Activated T-cell treated with anti-CD3 and anti-CD28 coated beads for 4 hours (primary cell): ENCODE measurements around the gene SHLD2.
A peak's percentile ranks its signal among the peaks of the same experiment; 100 is the strongest.
"Not testable (repeated sequence)": the region's sequence is repeated elsewhere in the genome, so short reads cannot be mapped to it uniquely, and the experiment has no call there.

Source experiments
- DNase-seq: peaks from one replicate; pipeline ENCODE4 v3.0.0-alpha.2; 2020

The SHLD2 gene

GRCh38 chr10:87089746-87090145, 5.3 kb upstream of the SHLD2 start:
- DNase-seq = no peak

- no peak for DNase-seq
Measured at GRCh38 chr10:87090779-87091178, 4.2 kb upstream of the SHLD2 start.

DNA sequence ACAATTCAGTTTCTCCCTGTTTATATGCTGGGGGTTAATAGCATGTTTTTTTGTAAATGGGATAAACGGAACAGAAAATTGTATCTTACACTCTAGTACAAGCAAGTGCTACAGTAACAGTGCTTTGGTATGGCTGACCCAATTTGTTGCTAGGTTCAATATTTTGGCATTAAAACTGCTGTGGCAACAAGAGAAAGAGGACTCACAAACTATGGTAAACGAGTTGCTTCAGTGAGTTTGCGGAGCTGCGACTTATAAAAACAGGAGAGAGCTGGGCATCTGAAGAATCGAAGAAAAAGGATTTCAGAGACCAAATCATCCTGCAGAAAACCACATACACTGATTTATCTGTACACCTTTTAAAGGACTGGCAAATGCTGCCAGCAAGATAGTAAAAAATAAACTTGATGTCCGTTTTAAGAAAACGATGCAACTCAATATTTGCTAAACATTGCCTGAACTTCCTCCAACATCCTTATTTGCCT, 2.6 kb upstream of the SHLD2 start:
- no peak for DNase-seq

- DNase-seq = no peak
Measured at GRCh38 chr10:87092861-87093631, 2.0 kb upstream of the SHLD2 start.

GRCh38 chr10:87093632-87094372, 1.2 kb upstream of the SHLD2 start:
- DNase-seq = peak; percentile 49

- DNase-seq = peak; percentile 60
Measured at GRCh38 chr10:87095236-87095945, 385 bp downstream of the SHLD2 start.

GRCh38 chr10:87101996-87102395, 7.0 kb downstream of the SHLD2 start:
- DNase-seq = no peak

GRCh38 chr10:87104727-87105126, 9.7 kb downstream of the SHLD2 start:
- not testable (repeated sequence) for DNase-seq

DNA sequence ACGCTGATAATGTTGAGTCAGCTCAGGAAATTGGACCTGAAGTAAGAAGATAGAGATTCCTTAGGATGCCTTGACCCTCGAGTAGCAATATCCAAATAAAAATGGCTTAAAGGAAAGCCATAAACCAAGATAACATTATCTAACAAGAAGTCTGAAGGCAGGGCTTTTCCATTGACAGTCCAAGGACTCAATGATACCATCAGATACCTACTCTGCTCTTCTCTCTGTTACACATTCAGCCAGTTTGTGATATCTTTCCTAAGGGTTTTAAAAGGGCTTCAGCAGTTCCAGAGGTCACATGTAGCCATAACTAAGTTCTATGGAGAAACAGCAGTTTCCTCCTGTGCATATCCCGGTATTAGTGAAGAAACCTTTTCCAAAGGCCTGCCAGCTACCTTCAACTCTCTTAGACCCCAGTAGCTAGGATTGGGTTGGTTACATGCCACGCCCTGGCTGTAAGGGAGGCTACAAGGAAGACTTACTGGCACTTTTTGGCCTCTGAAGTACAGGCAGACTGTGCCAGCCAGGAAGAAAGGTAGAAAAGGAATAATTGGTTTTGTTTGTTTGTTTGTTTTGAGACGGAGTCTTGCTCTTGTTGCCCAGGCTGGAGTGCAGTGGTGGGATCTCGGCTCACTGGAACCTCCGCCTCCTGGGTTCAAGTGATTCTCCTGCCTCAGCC, 10.6 kb downstream of the SHLD2 start:
- DNase-seq = no peak

DNA sequence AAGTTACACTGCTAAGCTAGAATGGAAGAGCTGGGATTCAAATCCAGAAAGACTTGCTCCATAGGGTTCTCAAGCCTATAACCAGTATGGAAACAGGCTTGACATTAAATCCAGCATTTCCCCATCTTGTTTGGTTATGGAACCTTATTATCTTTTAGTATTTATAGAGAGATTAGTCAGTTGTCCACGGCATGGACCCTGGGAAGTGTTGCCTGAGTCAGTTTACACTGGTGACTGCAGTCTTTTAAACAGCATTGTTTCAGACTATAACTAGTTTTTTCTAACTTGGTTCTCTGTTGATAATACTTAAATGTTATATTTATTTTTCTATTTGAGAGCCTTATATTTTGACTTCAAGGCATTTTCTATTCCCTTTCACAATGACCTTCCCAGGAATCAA, 23.1 kb downstream of the SHLD2 start:
- not testable (repeated sequence) for DNase-seq

- DNase-seq = not testable (repeated sequence)
Measured at GRCh38 chr10:87119029-87119428, 24.0 kb downstream of the SHLD2 start.

GRCh38 chr10:87123351-87123750, 28.3 kb downstream of the SHLD2 start:
- DNase-seq = not testable (repeated sequence)

- not testable (repeated sequence) for DNase-seq
Measured at GRCh38 chr10:87127048-87127447, 32.0 kb downstream of the SHLD2 start.

- DNase-seq = not testable (repeated sequence)
Measured at GRCh38 chr10:87127607-87128156, 32.7 kb downstream of the SHLD2 start.

DNA sequence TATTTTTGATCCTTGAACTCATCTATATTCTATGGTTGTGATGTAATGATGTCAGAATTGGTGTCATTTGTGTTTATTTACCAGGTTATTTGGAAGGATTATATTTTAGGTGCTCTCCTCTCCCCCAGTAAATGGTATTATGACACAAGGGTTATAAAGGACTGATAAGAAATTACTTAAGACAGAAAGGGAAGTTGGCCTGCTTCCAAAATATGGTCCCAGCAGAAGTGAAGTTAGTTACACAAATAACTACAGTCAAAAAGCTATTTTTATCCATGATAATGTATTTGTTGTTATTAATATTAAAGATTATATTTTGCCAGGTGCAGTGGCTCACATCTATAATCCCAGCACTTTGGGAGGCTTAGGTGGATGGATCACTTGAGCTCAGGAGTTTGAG, 37.2 kb downstream of the SHLD2 start:
- not testable (repeated sequence) for DNase-seq

DNA sequence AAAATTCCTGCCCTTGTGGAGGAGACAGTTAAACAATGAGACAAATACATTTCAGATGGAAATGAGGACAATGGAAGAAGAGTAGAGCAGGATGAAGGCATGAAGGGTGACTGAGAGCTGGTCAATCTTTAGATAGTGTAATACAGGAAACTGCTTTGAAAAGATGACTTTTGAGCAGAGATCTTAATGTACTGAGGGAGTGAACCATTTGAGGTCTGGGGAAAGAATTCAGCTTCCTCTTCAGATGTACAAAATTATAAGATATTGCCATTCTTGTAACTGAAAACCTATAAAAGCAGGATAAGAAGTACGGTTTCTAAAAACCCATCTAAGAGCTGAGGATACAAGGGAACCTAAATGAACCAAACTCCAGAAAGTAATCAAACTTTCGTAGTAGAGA, 38.9 kb downstream of the SHLD2 start:
- DNase-seq = not testable (repeated sequence)

GRCh38 chr10:87134440-87134839, 39.4 kb downstream of the SHLD2 start:
- DNase-seq = not testable (repeated sequence)

DNA sequence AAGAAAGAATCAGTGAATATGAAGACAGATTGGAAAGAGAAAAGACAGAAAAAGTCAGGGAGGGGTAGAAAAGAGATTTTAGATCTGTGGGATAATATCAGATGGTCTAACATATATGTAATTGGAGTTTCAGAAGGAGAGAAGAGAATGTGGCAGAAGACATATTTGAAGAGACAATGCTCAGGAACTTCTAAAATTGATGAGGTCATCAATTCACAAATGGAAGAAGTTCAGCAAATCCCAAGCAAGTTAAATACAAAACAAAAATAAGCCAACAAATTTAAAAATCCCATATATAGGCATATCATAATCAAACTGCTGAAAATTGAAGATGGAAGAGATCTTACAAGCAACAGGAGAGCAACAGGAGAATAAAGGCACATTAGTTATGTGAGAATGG, 42.5 kb downstream of the SHLD2 start:
- not testable (repeated sequence) for DNase-seq

GRCh38 chr10:87142230-87143108, 47.5 kb downstream of the SHLD2 start:
- DNase-seq = not testable (repeated sequence)

DNA sequence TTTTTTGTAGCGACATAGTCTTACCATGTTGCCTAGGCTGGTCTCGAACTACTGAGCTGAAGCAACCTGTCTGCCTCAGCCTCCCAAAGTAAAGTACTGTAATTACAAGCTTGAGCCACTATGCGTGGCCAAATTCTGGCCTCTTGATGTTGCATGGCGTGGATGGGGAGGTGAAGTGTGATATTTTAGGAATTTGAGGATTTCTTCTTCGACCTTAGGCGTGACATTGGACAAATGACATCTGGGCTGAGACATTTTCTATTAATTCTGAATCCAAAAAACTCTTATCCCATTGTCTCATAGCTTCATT, 48.1 kb downstream of the SHLD2 start:
- DNase-seq = not testable (repeated sequence)

DNA sequence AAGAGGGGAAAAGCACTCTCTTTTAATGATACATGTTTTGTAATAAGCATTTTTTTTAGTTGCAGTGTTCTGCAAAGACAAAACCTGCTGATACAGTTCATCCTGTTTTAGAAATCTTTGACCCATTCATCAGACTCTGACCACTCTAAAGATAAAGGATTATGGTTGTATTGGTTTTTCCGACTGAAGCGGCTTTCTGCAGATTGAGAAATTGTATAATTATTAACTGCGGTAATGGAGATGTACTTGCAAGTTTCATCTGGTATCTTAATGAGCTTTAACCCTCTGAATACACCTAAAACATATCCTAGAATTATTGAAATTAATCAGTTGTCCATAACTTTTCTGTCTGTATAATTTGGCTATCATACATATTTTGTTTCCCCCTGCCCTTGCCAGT, 50.6 kb downstream of the SHLD2 start:
- DNase-seq = not testable (repeated sequence)
